B cell (primary cell): ENCODE measurements around the gene FOXP4. TPM values are rescaled to one million over a fixed set of nuclear protein-coding genes. Genes with fewer than 3 reads are reported as not detected.

Experiments used
- ATAC-seq: fragments of 200-7000 bp; cut with Tn5 transposase; one replicate; pipeline ENCODE4 v1.10.0; 2021; ENCODE audit warnings: low read depth, mild to moderate bottlenecking, moderate number of reproducible peaks, moderate library complexity
- CTCF ChIA-PET: fragments of 350-600 bp; sonication (Branson Sonifier 250); formaldehyde crosslinking; loops from one replicate; lab custom pipeline; 2021; ENCODE audit warnings: antibody characterized with exemption, inconsistent platforms; lab: Charles Lee
- POLR2A ChIA-PET: fragments of 350-600 bp; sonication (Branson Sonifier 250); formaldehyde crosslinking; loops from one replicate; lab custom pipeline; 2021; ENCODE audit warnings: antibody characterized with exemption; lab: Charles Lee
- DNase-seq: peaks from one replicate; pipeline ENCODE4 v3.0.0; 2013
- H2AFZ ChIP-seq: 2 replicates; pipeline ENCODE4 v1.6.1; 2012; ENCODE audit warnings: mild to moderate bottlenecking, low read depth, low read length; ENCODE audit not compliant: insufficient read depth, poor library complexity, severe bottlenecking
- H3K27ac ChIP-seq, 2 donors: 1 replicate in 1 of 2; 2 replicates in 1 of 2; pipeline ENCODE4 v1.5.1; 2012 to 2013; ENCODE audit warnings: low read length in 2 of 2, mild to moderate bottlenecking in 2 of 2, moderate library complexity in 1 of 2
- H3K27me3 ChIP-seq, 4 experiments: fragments of 200-600 bp in 1 of 4; sonication (generic) in 1 of 4; replicated peaks in 1 of 4; 1 replicate in 2 of 4; 2 replicates in 2 of 4; pipeline versions ENCODE4 v1.6.1 to v1.7.0; 2013 to 2016; ENCODE audit warnings: low read length in 3 of 4, mild to moderate bottlenecking in 2 of 4, mixed read lengths in 1 of 4, moderate library complexity in 1 of 4; ENCODE audit not compliant: insufficient read depth in 4 of 4, control insufficient read depth in 3 of 4; ENCODE audit errors: control extremely low read depth in 1 of 4
- H3K36me3 ChIP-seq, 2 experiments: replicated peaks in 1 of 2; 1 replicate in 1 of 2; 2 replicates in 1 of 2; pipeline versions ENCODE4 v1.6.1 to v1.7.1; 2013; ENCODE audit warnings: low read length in 1 of 2; ENCODE audit not compliant: insufficient read depth in 2 of 2, control insufficient read depth in 1 of 2; ENCODE audit errors: control extremely low read depth in 1 of 2, extremely low read depth in 1 of 2
- H3K4me1 ChIP-seq, 2 donors: fragments of 200-600 bp in 1 of 2; sonication (generic) in 1 of 2; 1 replicate in 1 of 2; 2 replicates in 1 of 2; pipeline versions ENCODE4 v1.5.1 to v1.6.1; 2013 to 2017; ENCODE audit warnings: low read length in 2 of 2; ENCODE audit not compliant: control insufficient read depth in 2 of 2, insufficient read depth in 2 of 2
- H3K4me2 ChIP-seq: replicated peaks from 2 replicates; pipeline ENCODE3; 2012; ENCODE audit warnings: mild to moderate bottlenecking, low read depth, low read length; ENCODE audit not compliant: poor library complexity, severe bottlenecking
- H3K4me3 ChIP-seq, 5 experiments: fragments of 200-600 bp in 1 of 5; sonication (generic) in 1 of 5; 1 replicate in 3 of 5; 2 replicates in 2 of 5; pipeline versions ENCODE4 v1.5.1 to v1.7.0; 2011 to 2016; ENCODE audit warnings: low read length in 4 of 5, mild to moderate bottlenecking in 4 of 5, low read depth in 2 of 5, control low read depth in 1 of 5, moderate library complexity in 1 of 5; ENCODE audit not compliant: insufficient read depth in 1 of 5; ENCODE audit errors: control extremely low read depth in 1 of 5, extremely low read depth in 1 of 5
- H3K79me2 ChIP-seq: fragments of 200-600 bp; sonication (generic); one replicate; pipeline ENCODE4 v1.6.0; 2016; ENCODE audit warnings: low read length; ENCODE audit not compliant: control insufficient read depth, insufficient read depth
- H3K9ac ChIP-seq: fragments of 200-600 bp; sonication (generic); 2 replicates; pipeline ENCODE4 v1.6.1; 2017; ENCODE audit warnings: mild to moderate bottlenecking, low read length, moderate library complexity
- H3K9me3 ChIP-seq, 3 donors: one replicate each; pipeline versions ENCODE4 v1.6.1 to v1.7.1; 2013; ENCODE audit warnings: low read length in 2 of 3; ENCODE audit not compliant: control insufficient read depth in 2 of 3, insufficient read depth in 1 of 3; ENCODE audit errors: control extremely low read depth in 1 of 3
- H4K20me1 ChIP-seq: 2 replicates; pipeline ENCODE4 v1.6.0; 2012; ENCODE audit warnings: mild to moderate bottlenecking, low read length; ENCODE audit not compliant: insufficient read depth, control insufficient read depth, poor library complexity, severe bottlenecking
- H3K27ac Mint-ChIP-seq: one replicate; pipeline ENCODE4 v1.8.0; 2021; ENCODE audit warnings: mixed read lengths
- H3K27me3 Mint-ChIP-seq: one replicate; pipeline ENCODE4 v1.8.0; 2021; ENCODE audit warnings: mixed read lengths
- H3K4me1 Mint-ChIP-seq: one replicate; pipeline ENCODE4 v1.8.0; 2021; ENCODE audit warnings: mixed read lengths
- H3K4me3 Mint-ChIP-seq: one replicate; pipeline ENCODE4 v1.8.0; 2021; ENCODE audit warnings: mixed read lengths
- H3K9me3 Mint-ChIP-seq: one replicate; pipeline ENCODE4 v1.8.0; 2022; ENCODE audit warnings: mixed read lengths; ENCODE audit not compliant: insufficient read depth
- EZH2 ChIP-seq: IDR thresholded peaks from 2 replicates; pipeline ENCODE4 v1.6.1; 2012; ENCODE audit warnings: borderline replicate concordance, low read depth, mild to moderate bottlenecking, moderate library complexity, low read length; ENCODE audit not compliant: insufficient read depth, poor library complexity, severe bottlenecking
- WGBS: methylation state at CpG from one replicate; pipeline ENCODE4 v1.1.5; 2013; ENCODE audit warnings: missing lambda C conversion rate; ENCODE audit not compliant: insufficient coverage; 5-methylcytosine and 5-hydroxymethylcytosine counted together
- intact Hi-C: fragments of 100-400 bp; cut with micrococcal nuclease; formaldehyde crosslinking; loops from one replicate; pipeline ENCODE4 v1.10.0; 2022
- polyA plus RNA-seq: library from polyadenylated mRNA; depleted of rRNA; stranded (reverse); fragments of >200 nt; gene quantifications from 2 replicates; pipeline ENCODE4 v1.2.3, GENCODE V29; 2012
- total RNA-seq, 2 donors: library from RNA; stranded (reverse); fragments of 120-200 nt in 1 of 2; gene quantifications; 1 replicate in 1 of 2; 2 replicates in 1 of 2; pipeline versions ENCODE4 v1.2.3 to v1.2.4, GENCODE V29; 2013 to 2022
- TF ChIP-seq, protein P1 (sequence below): fragments of 200-600 bp; IDR thresholded peaks from one replicate; pipeline ENCODE4 v1.8.0; 2022; ENCODE audit warnings: antibody characterized with exemption, mild to moderate bottlenecking

Gene FOXP4
- total and polyA plus RNA-seq, 2 donors (not counting 1 experiment from before 2014, with no cell fraction given), result 17.0 to 38.7 TPM

DNA sequence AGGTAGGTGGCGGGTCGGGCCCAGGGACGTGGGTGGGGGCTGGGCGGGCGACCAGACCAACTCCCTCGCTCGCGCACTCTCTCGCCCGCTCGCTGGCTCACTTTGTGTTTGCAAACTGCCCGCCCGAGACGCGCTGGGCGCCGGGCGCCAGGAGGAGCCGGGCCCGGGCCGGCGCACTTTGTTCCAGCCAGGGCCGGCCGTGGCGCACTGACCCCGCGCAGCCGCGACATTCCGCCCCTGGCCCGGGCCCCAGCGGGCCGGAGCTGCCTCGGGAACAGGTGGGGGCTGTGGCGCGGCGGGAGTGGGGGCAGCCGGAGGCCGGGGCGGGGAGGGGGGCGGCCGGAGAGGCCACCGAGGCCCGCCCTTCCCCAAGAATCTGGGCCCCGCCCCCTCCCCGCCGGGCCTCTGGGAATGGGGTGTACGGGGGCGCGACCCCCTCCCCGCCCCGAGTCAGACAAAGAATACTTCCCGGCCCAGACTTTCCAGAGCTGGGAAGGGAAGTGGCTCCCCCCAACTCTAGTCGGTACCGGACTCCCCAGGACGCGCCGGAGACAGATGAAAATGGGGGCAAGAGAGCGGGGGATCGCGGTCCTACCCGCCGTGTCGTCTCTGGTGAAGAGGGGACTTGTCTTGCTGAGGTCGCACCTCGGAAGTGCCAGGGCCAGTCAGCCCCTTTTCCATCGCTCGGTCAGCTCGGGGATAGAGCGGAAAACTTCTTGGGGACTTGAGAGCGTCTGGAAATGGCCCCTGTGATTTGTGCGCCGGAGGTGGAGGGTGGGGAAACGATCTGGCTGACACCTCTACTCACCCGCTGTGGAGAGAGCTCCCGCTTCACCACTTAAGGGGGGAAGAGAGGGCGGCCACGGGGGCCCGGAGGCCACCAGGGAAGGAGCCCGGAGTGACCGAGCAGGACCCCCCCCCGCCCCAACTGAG lies 951 bp downstream of the FOXP4 start:
- Histone ChIP-seq H3K27ac (no peak overlapping the region), H3K4me3 (peak overlapping the region; percentile 17 to 75 (median 70)), H3K9me3 (no peaks in the 10 kb centered on the region), H3K36me3 (peaks cover 0 to 10% of the 10 kb centered on the region in 2 experiments), H4K20me1 (peaks cover 51% of the 10 kb centered on the region), H3K4me2 (peak overlapping the region; percentile 96), H3K79me2 (peaks cover 54% of the 10 kb centered on the region), H3K27me3 (peaks cover 0 to 3% (median 0%) of the 10 kb centered on the region in 4 experiments), H2AFZ (peak overlapping the region; percentile 71), H3K9ac (peak overlapping the region; percentile 77), H3K4me1 (peaks cover 25 to 39% of the 10 kb centered on the region in 2 donors)
- no peaks in the 10 kb centered on the region for H3K27me3 Mint-ChIP-seq
- intact Hi-C loops, result loop anchor here (1.0 to 5.0 kb wide), 10 partner anchors 13 to 505 kb away; partner anchors contain the start of genes NFYA, OARD1 and TAF8
- TF ChIP-seq, protein P1, sequence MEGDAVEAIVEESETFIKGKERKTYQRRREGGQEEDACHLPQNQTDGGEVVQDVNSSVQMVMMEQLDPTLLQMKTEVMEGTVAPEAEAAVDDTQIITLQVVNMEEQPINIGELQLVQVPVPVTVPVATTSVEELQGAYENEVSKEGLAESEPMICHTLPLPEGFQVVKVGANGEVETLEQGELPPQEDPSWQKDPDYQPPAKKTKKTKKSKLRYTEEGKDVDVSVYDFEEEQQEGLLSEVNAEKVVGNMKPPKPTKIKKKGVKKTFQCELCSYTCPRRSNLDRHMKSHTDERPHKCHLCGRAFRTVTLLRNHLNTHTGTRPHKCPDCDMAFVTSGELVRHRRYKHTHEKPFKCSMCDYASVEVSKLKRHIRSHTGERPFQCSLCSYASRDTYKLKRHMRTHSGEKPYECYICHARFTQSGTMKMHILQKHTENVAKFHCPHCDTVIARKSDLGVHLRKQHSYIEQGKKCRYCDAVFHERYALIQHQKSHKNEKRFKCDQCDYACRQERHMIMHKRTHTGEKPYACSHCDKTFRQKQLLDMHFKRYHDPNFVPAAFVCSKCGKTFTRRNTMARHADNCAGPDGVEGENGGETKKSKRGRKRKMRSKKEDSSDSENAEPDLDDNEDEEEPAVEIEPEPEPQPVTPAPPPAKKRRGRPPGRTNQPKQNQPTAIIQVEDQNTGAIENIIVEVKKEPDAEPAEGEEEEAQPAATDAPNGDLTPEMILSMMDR, result no peak
- TF ChIP-seq EZH2, result no peak
- H3K4me1 Mint-ChIP-seq, result peaks cover 39% of the 10 kb centered on the region
- ChIA-PET POLR2A (interaction anchor here (0.7 to 2.9 kb wide), 3 partner anchors 15 to 76 kb away, joined by 3 to 10 read pairs (median 4); no protein-coding TSS in a partner anchor), CTCF (interaction anchor here (0.8 to 1.6 kb wide), 6 partner anchors 10 to 148 kb away, joined by 3 to 6 read pairs (median 4); no protein-coding TSS in a partner anchor)
- DNase-seq (peak; percentile 61), ATAC-seq (no peak)
- H3K4me3 Mint-ChIP-seq, result peak overlapping the region; percentile 95
- under 1% methylated on average over 70 of the region's 82 CpGs for WGBS
- H3K9me3 Mint-ChIP-seq, result no peaks in the 10 kb centered on the region
- H3K27ac Mint-ChIP-seq, result peak overlapping the region; percentile 91
